ENCODE data around the gene SEC22C.

Gene SEC22C

DNA sequence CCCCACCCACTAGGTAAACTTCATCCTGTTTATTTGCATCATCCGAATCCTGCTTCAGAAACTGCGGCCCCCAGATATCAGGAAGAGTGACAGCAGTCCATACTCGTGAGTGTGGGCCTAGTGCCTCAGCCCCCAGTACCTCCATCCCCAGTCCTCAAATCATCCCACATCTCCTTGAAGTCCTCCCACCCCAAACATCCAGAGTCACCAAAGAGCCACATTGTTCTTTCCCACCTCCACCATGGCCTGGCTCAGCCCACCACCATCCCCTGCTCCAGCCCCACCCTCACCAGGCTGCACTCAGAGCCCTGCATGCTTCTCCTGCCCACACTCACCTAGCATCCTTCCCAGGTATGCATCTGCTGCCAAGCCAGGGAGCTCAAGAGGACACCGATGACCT lies 49.5 kb downstream of the SEC22C start:
- WGBS (ENCODE audit: extremely low coverage, insufficient coverage, low lambda C conversion rate) = no CpG with 5 or more reads among the region's 4 CpGs
- no peak overlapping the region for H3K4me2 ChIP-seq (ENCODE audit: low read length)
- no peak overlapping the region for H3K56ac ChIP-seq (ENCODE audit: low read length)
- H4K8ac ChIP-seq (ENCODE audit: low read depth, low read length) = no peak overlapping the region
- H3K36me3 ChIP-seq (ENCODE audit: control insufficient read depth, insufficient read depth, low read length) = no peaks in the 10 kb centered on the region
- H2BK120ac ChIP-seq (ENCODE audit: low read depth, low read length) = no peak overlapping the region
- H2BK15ac ChIP-seq (replicated peaks; ENCODE audit: low read depth) = no peak overlapping the region
- no peak overlapping the region for H3K27ac ChIP-seq (ENCODE audit: low read depth, low read length)
- no peak for DNase-seq
- H3K4ac ChIP-seq (ENCODE audit: low read depth, low read length) = no peak overlapping the region
- no peak overlapping the region for H2BK5ac ChIP-seq (ENCODE audit: low read length)
- no peaks in the 10 kb centered on the region for H3K79me2 ChIP-seq (ENCODE audit: control insufficient read depth, insufficient read depth, low read length)
- H3K27me3 ChIP-seq (ENCODE audit: insufficient read depth, low read length, poor library complexity) = no peaks in the 10 kb centered on the region
- no peak overlapping the region for H3K9ac ChIP-seq (ENCODE audit: low read length)
- H2AK5ac ChIP-seq (ENCODE audit: low read length) = no peak overlapping the region
- no peaks in the 10 kb centered on the region for H3K79me1 ChIP-seq (ENCODE audit: low read length)
- peak overlapping the region; percentile 89 for H3K23ac ChIP-seq (ENCODE audit: low read length)
- no peak overlapping the region for H3K18ac ChIP-seq (ENCODE audit: low read length)
- H3K4me1 ChIP-seq (ENCODE audit: control insufficient read depth, low read depth, low read length) = peaks cover 4% of the 10 kb centered on the region
- H4K5ac ChIP-seq (ENCODE audit: low read length) = no peak overlapping the region
- no peak overlapping the region for H3K4me3 ChIP-seq (ENCODE audit: low read length)

DNA sequence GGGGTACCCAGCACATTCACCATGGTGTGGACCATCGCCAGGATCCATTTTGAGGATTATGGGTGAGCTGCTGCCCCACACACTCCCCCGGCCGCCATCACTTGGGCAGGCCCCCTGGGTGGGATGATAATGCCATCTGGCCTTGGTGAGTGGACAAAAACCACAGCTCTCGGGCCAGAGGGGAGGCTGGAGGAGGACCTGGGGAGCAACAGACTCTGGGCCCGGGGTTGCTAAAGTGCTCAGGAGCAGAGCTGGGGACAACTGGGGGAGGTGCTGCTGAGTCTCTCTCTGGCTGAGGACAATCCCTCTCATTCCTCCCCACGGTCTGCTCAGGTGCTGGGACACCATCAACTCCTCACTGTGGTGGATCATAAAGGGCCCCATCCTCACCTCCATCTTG lies 50.3 kb downstream of the SEC22C start:
- H3K9ac ChIP-seq (ENCODE audit: low read length) = no peak overlapping the region
- H3K4ac ChIP-seq (ENCODE audit: low read depth, low read length) = no peak overlapping the region
- no peak overlapping the region for H3K18ac ChIP-seq (ENCODE audit: low read length)
- DNase-seq = no peak
- no peak overlapping the region for H3K4me2 ChIP-seq (ENCODE audit: low read length)
- no peak overlapping the region for H4K5ac ChIP-seq (ENCODE audit: low read length)
- no peaks in the 10 kb centered on the region for H3K27me3 ChIP-seq (ENCODE audit: insufficient read depth, low read length, poor library complexity)
- no peak overlapping the region for H2AK5ac ChIP-seq (ENCODE audit: low read length)
- H3K79me2 ChIP-seq (ENCODE audit: control insufficient read depth, insufficient read depth, low read length) = no peaks in the 10 kb centered on the region
- no peaks in the 10 kb centered on the region for H3K36me3 ChIP-seq (ENCODE audit: control insufficient read depth, insufficient read depth, low read length)
- H3K56ac ChIP-seq (ENCODE audit: low read length) = no peak overlapping the region
- no peak overlapping the region for H2BK15ac ChIP-seq (replicated peaks; ENCODE audit: low read depth)
- no peak overlapping the region for H2BK120ac ChIP-seq (ENCODE audit: low read depth, low read length)
- H3K4me1 ChIP-seq (ENCODE audit: control insufficient read depth, low read depth, low read length) = peaks cover 4% of the 10 kb centered on the region
- no peak overlapping the region for H3K27ac ChIP-seq (ENCODE audit: low read depth, low read length)
- no peak overlapping the region for H2BK5ac ChIP-seq (ENCODE audit: low read length)
- H4K8ac ChIP-seq (ENCODE audit: low read depth, low read length) = no peak overlapping the region
- no peak overlapping the region for H3K4me3 ChIP-seq (ENCODE audit: low read length)
- no CpG with 5 or more reads among the region's 6 CpGs for WGBS (ENCODE audit: extremely low coverage, insufficient coverage, low lambda C conversion rate)
- H3K79me1 ChIP-seq (ENCODE audit: low read length) = no peaks in the 10 kb centered on the region
- no peak overlapping the region for H3K23ac ChIP-seq (ENCODE audit: low read length)

DNA sequence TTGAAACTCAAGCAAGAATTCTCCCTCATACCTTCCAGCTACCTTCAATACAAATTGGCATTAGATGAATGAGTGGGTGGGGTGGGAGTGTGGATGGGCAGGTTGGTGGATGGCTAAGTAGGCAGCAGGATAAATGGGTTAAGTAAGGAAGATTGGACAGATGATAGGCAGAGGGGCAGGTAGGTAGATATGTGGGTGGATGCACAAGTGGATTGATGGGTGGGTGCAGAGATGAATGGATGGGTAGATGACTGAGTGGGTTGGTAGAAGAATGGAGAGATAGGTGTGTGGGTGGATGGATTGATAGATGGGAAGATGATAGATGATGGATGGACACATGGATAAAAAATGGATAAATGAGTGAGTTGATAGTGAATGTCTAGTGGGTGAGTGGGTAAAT lies 51.7 kb downstream of the SEC22C start:
- no peak overlapping the region for H2BK15ac ChIP-seq (replicated peaks; ENCODE audit: low read depth)
- H4K8ac ChIP-seq (ENCODE audit: low read depth, low read length) = no peak overlapping the region
- H3K27ac ChIP-seq (ENCODE audit: low read depth, low read length) = no peak overlapping the region
- no peaks in the 10 kb centered on the region for H3K79me1 ChIP-seq (ENCODE audit: low read length)
- no peak overlapping the region for H3K23ac ChIP-seq (ENCODE audit: low read length)
- H2BK5ac ChIP-seq (ENCODE audit: low read length) = no peak overlapping the region
- no peak for DNase-seq
- H2BK120ac ChIP-seq (ENCODE audit: low read depth, low read length) = no peak overlapping the region
- peaks cover 4% of the 10 kb centered on the region for H3K4me1 ChIP-seq (ENCODE audit: control insufficient read depth, low read depth, low read length)
- H3K4me3 ChIP-seq (ENCODE audit: low read length) = no peak overlapping the region
- no peak overlapping the region for H3K4me2 ChIP-seq (ENCODE audit: low read length)
- no peak overlapping the region for H3K56ac ChIP-seq (ENCODE audit: low read length)
- no peaks in the 10 kb centered on the region for H3K27me3 ChIP-seq (ENCODE audit: insufficient read depth, low read length, poor library complexity)
- H3K9ac ChIP-seq (ENCODE audit: low read length) = no peak overlapping the region
- no peak overlapping the region for H3K4ac ChIP-seq (ENCODE audit: low read depth, low read length)
- no peak overlapping the region for H2AK5ac ChIP-seq (ENCODE audit: low read length)
- no peak overlapping the region for H4K5ac ChIP-seq (ENCODE audit: low read length)
- no peaks in the 10 kb centered on the region for H3K36me3 ChIP-seq (ENCODE audit: control insufficient read depth, insufficient read depth, low read length)
- no peak overlapping the region for H3K18ac ChIP-seq (ENCODE audit: low read length)
- H3K79me2 ChIP-seq (ENCODE audit: control insufficient read depth, insufficient read depth, low read length) = no peaks in the 10 kb centered on the region

DNA sequence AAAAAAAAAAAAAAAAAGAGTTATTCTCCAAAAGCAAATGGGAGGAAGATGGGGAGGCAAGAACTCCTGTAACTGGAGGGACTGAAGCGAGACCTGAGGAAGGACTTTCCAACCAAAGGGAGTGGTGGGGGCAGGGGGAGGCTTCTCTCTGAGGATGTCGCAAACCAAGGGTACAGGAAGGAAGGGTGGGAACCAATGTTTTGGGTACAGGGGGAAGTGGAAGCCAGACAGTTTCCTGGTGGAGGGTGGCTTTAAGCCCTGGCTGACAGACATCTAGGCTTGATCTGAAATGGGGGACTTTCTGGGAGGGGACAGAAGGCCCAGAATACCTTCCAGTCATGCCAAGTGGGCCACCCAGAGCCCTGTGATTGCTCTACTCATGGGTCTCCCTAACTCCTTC lies 52.3 kb downstream of the SEC22C start:
- Histone ChIP-seq H3K4me2 (ENCODE audit: low read length) (no peak overlapping the region), H3K4ac (ENCODE audit: low read depth, low read length) (no peak overlapping the region), H3K23ac (ENCODE audit: low read length) (no peak overlapping the region), H3K18ac (ENCODE audit: low read length) (no peak overlapping the region), H4K8ac (ENCODE audit: low read depth, low read length) (no peak overlapping the region), H3K79me1 (ENCODE audit: low read length) (no peaks in the 10 kb centered on the region), H3K9ac (ENCODE audit: low read length) (no peak overlapping the region), H2AK5ac (ENCODE audit: low read length) (no peak overlapping the region), H3K27me3 (ENCODE audit: insufficient read depth, low read length, poor library complexity) (no peaks in the 10 kb centered on the region), H3K56ac (ENCODE audit: low read length) (no peak overlapping the region), H2BK15ac (replicated peaks; ENCODE audit: low read depth) (no peak overlapping the region), H4K5ac (ENCODE audit: low read length) (no peak overlapping the region), H3K27ac (ENCODE audit: low read depth, low read length) (no peak overlapping the region), H3K4me1 (ENCODE audit: control insufficient read depth, low read depth, low read length) (peaks cover 4% of the 10 kb centered on the region), H3K4me3 (ENCODE audit: low read length) (no peak overlapping the region), H2BK5ac (ENCODE audit: low read length) (no peak overlapping the region), H3K79me2 (ENCODE audit: control insufficient read depth, insufficient read depth, low read length) (no peaks in the 10 kb centered on the region), H3K36me3 (ENCODE audit: control insufficient read depth, insufficient read depth, low read length) (no peaks in the 10 kb centered on the region), H2BK120ac (ENCODE audit: low read depth, low read length) (no peak overlapping the region)
- DNase-seq = no peak
- no CpG with 5 or more reads among the region's 2 CpGs for WGBS (ENCODE audit: extremely low coverage, insufficient coverage, low lambda C conversion rate)

DNA sequence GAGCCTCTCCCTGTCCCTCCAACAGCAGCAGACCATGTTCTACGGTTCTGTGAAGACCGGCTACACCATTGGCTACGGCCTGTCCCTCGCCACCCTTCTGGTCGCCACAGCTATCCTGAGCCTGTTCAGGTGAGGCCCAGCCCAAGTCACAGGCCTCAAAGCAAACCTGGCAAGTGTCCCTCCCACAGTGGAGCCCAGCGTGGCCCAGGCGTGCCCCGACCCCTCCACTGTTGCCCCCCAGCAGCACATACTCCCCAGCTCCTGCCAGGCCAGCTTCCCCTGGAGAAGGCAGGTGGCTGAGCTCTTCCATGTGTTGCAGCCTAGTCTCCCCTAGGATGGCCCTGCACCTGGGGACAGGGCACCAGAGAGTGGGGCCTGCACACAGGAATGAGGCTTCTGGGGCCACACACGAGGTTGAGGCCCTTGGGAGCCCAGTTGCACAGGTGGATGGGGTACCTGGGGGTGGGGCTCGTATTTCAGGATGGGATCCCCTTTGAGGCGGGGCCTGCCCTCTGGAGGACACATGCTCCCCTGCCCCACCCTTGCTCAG lies 54.3 kb downstream of the SEC22C start:
- no peak overlapping the region for H3K4me3 ChIP-seq (ENCODE audit: low read length)
- no peaks in the 10 kb centered on the region for H3K79me1 ChIP-seq (ENCODE audit: low read length)
- no peak overlapping the region for H3K9ac ChIP-seq (ENCODE audit: low read length)
- H2BK5ac ChIP-seq (ENCODE audit: low read length) = no peak overlapping the region
- H2AK5ac ChIP-seq (ENCODE audit: low read length) = no peak overlapping the region
- no CpG with 5 or more reads among the region's 11 CpGs for WGBS (ENCODE audit: extremely low coverage, insufficient coverage, low lambda C conversion rate)
- H3K36me3 ChIP-seq (ENCODE audit: control insufficient read depth, insufficient read depth, low read length) = no peaks in the 10 kb centered on the region
- H3K56ac ChIP-seq (ENCODE audit: low read length) = no peak overlapping the region
- no peak for DNase-seq
- no peak overlapping the region for H4K8ac ChIP-seq (ENCODE audit: low read depth, low read length)
- no peak overlapping the region for H3K4me2 ChIP-seq (ENCODE audit: low read length)
- no peak overlapping the region for H3K18ac ChIP-seq (ENCODE audit: low read length)
- no peaks in the 10 kb centered on the region for H3K79me2 ChIP-seq (ENCODE audit: control insufficient read depth, insufficient read depth, low read length)
- H3K4me1 ChIP-seq (ENCODE audit: control insufficient read depth, low read depth, low read length) = no peaks in the 10 kb centered on the region
- H2BK120ac ChIP-seq (ENCODE audit: low read depth, low read length) = no peak overlapping the region
- H4K5ac ChIP-seq (ENCODE audit: low read length) = no peak overlapping the region
- peak overlapping the region; percentile 24 for H3K23ac ChIP-seq (ENCODE audit: low read length)
- H3K27me3 ChIP-seq (ENCODE audit: insufficient read depth, low read length, poor library complexity) = no peaks in the 10 kb centered on the region
- H3K4ac ChIP-seq (ENCODE audit: low read depth, low read length) = no peak overlapping the region
- no peak overlapping the region for H3K27ac ChIP-seq (ENCODE audit: low read depth, low read length)
- no peak overlapping the region for H2BK15ac ChIP-seq (replicated peaks; ENCODE audit: low read depth)

DNA sequence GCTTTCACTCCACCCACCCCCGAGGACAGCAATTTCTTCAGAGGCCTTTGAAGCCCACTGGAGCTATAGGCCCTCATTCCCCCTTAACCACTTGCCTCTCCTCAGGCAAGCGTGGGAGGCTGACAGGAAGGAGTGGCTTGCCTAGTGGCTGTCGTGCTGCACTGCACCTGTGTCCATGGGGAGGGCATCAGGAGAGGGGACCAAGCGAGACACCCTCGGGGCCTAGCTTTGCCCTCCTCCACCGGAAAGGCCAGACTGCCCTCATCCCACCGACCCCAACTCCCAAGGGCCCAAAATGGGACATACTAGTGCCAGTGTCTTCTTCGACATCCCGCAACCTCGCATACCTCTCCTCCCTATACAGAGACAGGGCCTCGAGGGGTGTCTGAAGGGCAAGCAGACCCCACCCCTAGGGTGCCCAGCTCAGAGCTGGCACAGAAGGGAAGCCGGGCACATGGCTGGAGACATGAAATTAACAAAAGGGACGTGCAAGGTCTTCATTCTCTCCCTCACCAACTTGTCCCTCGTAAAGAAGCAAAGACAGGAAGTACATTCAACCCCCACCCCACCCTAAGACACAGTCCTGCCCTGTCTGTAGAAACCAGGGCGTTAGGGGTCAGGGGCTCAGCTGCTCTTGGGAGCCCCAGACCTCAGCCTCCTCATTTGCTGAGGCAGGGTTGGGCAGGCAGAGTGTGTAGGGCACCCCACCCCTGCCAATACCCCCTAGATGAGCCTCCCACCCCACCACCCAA lies 55.0 kb downstream of the SEC22C start:
- Histone ChIP-seq H3K4me3 (ENCODE audit: low read length) (no peak overlapping the region), H3K79me1 (ENCODE audit: low read length) (no peaks in the 10 kb centered on the region), H2AK5ac (ENCODE audit: low read length) (no peak overlapping the region), H3K4ac (ENCODE audit: low read depth, low read length) (no peak overlapping the region), H4K5ac (ENCODE audit: low read length) (no peak overlapping the region), H3K4me2 (ENCODE audit: low read length) (no peak overlapping the region), H3K56ac (ENCODE audit: low read length) (no peak overlapping the region), H2BK120ac (ENCODE audit: low read depth, low read length) (no peak overlapping the region), H3K23ac (ENCODE audit: low read length) (no peak overlapping the region), H2BK5ac (ENCODE audit: low read length) (no peak overlapping the region), H3K27ac (ENCODE audit: low read depth, low read length) (no peak overlapping the region), H3K9ac (ENCODE audit: low read length) (no peak overlapping the region), H3K27me3 (ENCODE audit: insufficient read depth, low read length, poor library complexity) (no peaks in the 10 kb centered on the region), H3K36me3 (ENCODE audit: control insufficient read depth, insufficient read depth, low read length) (no peaks in the 10 kb centered on the region), H3K18ac (ENCODE audit: low read length) (no peak overlapping the region), H3K79me2 (ENCODE audit: control insufficient read depth, insufficient read depth, low read length) (no peaks in the 10 kb centered on the region), H3K4me1 (ENCODE audit: control insufficient read depth, low read depth, low read length) (no peaks in the 10 kb centered on the region), H4K8ac (ENCODE audit: low read depth, low read length) (no peak overlapping the region), H2BK15ac (replicated peaks; ENCODE audit: low read depth) (no peak overlapping the region)
- no CpG with 5 or more reads among the region's 15 CpGs for WGBS (ENCODE audit: extremely low coverage, insufficient coverage, low lambda C conversion rate)
- DNase-seq = no peak

Data from mesendoderm (in vitro differentiated cells).